OCI-LY7 (cell line): ENCODE measurements around the gene ZNF518A.

Source experiments
- EZH2phosphoT487 ChIP-seq: fragments of 200-600 bp; sonication (generic); IDR thresholded peaks from 2 replicates; pipeline ENCODE4 v1.6.1; 2018; ENCODE audit warnings: low read depth, borderline replicate concordance, mild to moderate bottlenecking, mixed run types, antibody characterized with exemption, low read length, moderate library complexity, mixed read lengths
- TF ChIP-seq, protein P1 (sequence below): fragments of 200-600 bp; sonication (generic); conservative IDR thresholded peaks from 2 replicates; pipeline ENCODE4 v1.5.1; 2014; ENCODE audit warnings: mild to moderate bottlenecking, antibody characterized with exemption, low read length, moderate library complexity, mixed read lengths

DNA sequence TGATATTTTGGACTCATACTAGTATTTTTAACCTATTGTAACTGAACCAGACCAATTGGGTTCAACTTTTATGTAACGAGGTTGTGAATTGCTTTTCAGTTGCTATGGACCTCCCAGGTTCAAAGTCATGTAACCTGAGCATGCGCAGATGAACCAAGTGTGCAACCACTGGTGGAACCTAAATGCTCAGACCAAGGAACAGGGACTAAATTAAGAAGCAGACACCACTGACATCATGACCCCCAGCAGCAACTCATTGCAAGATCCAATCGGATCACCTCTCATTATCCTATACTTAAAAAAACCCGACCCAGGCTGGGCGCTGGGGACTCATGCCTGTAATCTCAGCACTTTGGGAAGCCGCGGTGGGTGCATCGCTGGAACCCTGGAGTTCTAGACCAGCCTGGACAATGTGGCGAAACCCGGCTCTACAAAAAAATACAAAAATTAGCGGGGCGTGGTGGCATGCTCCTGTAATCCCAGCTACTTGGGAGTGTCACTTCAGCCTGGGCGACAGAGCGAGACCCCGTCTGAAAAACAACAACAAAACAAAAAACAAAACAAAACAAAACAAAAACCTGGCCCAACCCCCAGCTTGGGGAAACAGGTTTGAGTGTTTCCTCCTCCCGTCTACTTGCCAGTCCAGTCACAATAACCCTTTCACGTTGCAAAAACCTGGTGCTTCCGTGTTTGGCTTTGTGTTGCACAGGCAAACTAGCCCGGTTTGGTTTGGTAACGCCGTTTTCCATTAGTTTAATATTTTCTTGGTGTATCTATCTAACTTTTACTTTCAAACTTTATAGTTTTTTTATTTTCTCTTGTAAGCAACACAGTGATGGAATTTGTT lies 11.3 kb upstream of the ZNF518A start:
- TF ChIP-seq, protein P1, sequence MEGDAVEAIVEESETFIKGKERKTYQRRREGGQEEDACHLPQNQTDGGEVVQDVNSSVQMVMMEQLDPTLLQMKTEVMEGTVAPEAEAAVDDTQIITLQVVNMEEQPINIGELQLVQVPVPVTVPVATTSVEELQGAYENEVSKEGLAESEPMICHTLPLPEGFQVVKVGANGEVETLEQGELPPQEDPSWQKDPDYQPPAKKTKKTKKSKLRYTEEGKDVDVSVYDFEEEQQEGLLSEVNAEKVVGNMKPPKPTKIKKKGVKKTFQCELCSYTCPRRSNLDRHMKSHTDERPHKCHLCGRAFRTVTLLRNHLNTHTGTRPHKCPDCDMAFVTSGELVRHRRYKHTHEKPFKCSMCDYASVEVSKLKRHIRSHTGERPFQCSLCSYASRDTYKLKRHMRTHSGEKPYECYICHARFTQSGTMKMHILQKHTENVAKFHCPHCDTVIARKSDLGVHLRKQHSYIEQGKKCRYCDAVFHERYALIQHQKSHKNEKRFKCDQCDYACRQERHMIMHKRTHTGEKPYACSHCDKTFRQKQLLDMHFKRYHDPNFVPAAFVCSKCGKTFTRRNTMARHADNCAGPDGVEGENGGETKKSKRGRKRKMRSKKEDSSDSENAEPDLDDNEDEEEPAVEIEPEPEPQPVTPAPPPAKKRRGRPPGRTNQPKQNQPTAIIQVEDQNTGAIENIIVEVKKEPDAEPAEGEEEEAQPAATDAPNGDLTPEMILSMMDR, result no peak
- TF ChIP-seq EZH2phosphoT487, result no peak
